BJ (cell line): ENCODE data around the gene CLCN5. TPM values are rescaled to one million over a fixed set of nuclear protein-coding genes. Genes with fewer than 3 reads are reported as not detected.

Experiments
- CTCF ChIA-PET: fragments of 350-600 bp; formaldehyde crosslinking; extraction: SDS; loops from one replicate; lab custom pipeline; 2021; ENCODE audit warnings: antibody characterized with exemption, inconsistent platforms; lab: Yijun Ruan, JAX
- POLR2A ChIA-PET: fragments of 300-600 bp; sonication (Branson Sonifier 250); formaldehyde crosslinking; extraction: SDS; loops from one replicate; lab custom pipeline; 2021; ENCODE audit warnings: antibody characterized with exemption; lab: Charles Lee
- DNase-seq: peaks from one replicate; pipeline ENCODE4 v3.0.0-alpha.2; 2011; ENCODE audit warnings: low read depth
- H3K27me3 ChIP-seq: 2 replicates; pipeline ENCODE4 v1.6.0; 2011; ENCODE audit warnings: low read length; ENCODE audit not compliant: control insufficient read depth, insufficient read depth
- H3K36me3 ChIP-seq: 2 replicates; pipeline ENCODE4 v1.5.1; 2011; ENCODE audit warnings: low read length; ENCODE audit not compliant: control insufficient read depth, insufficient read depth
- H3K4me3 ChIP-seq: 2 replicates; pipeline ENCODE4 v1.5.1; 2011; ENCODE audit warnings: low read depth, mild to moderate bottlenecking, control low read depth, low read length
- CTCF ChIP-seq: IDR thresholded peaks from 2 replicates; pipeline ENCODE4 v1.5.1; 2011; ENCODE audit warnings: low read depth, mild to moderate bottlenecking, control low read depth, inconsistent platforms, low read length, moderate library complexity; ENCODE audit not compliant: insufficient read depth
- polyA plus RNA-seq: library from polyadenylated mRNA; depleted of rRNA; stranded (reverse); fragments of >200 nt; gene quantifications from 2 replicates; pipeline ENCODE4 v1.2.3, GENCODE V29; 2011

The CLCN5 gene
- polyA plus RNA-seq, 1 experiment: 1.3 TPM

GRCh38 chrX:50099331-50099730 lies 176.9 kb downstream of the CLCN5 start:
- ChIA-PET CTCF (interaction anchor here (1.4 to 1.5 kb wide), 2 partner anchors 107 to 180 kb away, joined by 3 to 5 read pairs; no protein-coding TSS in a partner anchor), POLR2A (no interaction called here)
- no peak for TF ChIP-seq CTCF
- Histone ChIP-seq H3K36me3 (no peaks in the 10 kb centered on the region), H3K27me3 (no peaks in the 10 kb centered on the region), H3K4me3 (no peak overlapping the region)
- DNase-seq: no peak

- POLR2A ChIA-PET: no interaction called here
- Histone ChIP-seq H3K36me3 (no peaks in the 10 kb centered on the region), H3K27me3 (no peaks in the 10 kb centered on the region), H3K4me3 (no peak overlapping the region)
- CTCF ChIA-PET: interaction anchor here (0.7 to 1.7 kb wide), 4 partner anchors 9 to 216 kb away, joined by 3 to 5 read pairs (median 3); no protein-coding TSS in a partner anchor
- no peak for TF ChIP-seq CTCF
- DNase-seq: no peak
Observed at GRCh38 chrX:50100188-50100587, 177.8 kb downstream of the CLCN5 start.

GRCh38 chrX:50103176-50103575 lies 180.8 kb downstream of the CLCN5 start:
- Histone ChIP-seq H3K4me3 (no peak overlapping the region), H3K27me3 (no peaks in the 10 kb centered on the region), H3K36me3 (no peaks in the 10 kb centered on the region)
- CTCF ChIA-PET: no interaction called here
- no peak for DNase-seq
- POLR2A ChIA-PET: no interaction called here
- no peak for TF ChIP-seq CTCF

GRCh38 chrX:50103866-50104566 lies 181.6 kb downstream of the CLCN5 start:
- ChIA-PET POLR2A (no interaction called here), CTCF (no interaction called here)
- no peak for TF ChIP-seq CTCF
- H3K36me3 ChIP-seq: no peaks in the 10 kb centered on the region
- H3K27me3 ChIP-seq: no peaks in the 10 kb centered on the region
- no peak for DNase-seq
- H3K4me3 ChIP-seq: no peak overlapping the region

GRCh38 chrX:50106051-50106675 lies 183.8 kb downstream of the CLCN5 start:
- ChIA-PET POLR2A (no interaction called here), CTCF (no interaction called here)
- no peaks in the 10 kb centered on the region for H3K36me3 ChIP-seq
- H3K27me3 ChIP-seq: no peaks in the 10 kb centered on the region
- no peak overlapping the region for H3K4me3 ChIP-seq
- TF ChIP-seq CTCF: no peak
- no peak for DNase-seq
